PFSK-1 (cell line): Measurements from ENCODE around the gene ALDH3A1.

ENCODE experiments used
- FOXP2 ChIP-seq: optimal IDR thresholded peaks from 2 replicates; pipeline ENCODE3; 2011; ENCODE audit warnings: borderline replicate concordance, control low read depth, inconsistent platforms; ENCODE audit not compliant: insufficient read depth; ENCODE audit errors: extremely low read length, extremely low read depth
- POLR2AphosphoS5 ChIP-seq: IDR thresholded peaks from 2 replicates; pipeline ENCODE4 v1.6.1; 2012; ENCODE audit warnings: low read depth, mild to moderate bottlenecking, control low read depth, low read length, moderate library complexity
- REST ChIP-seq, 2 experiments: IDR thresholded peaks; 2 replicates each; pipeline versions ENCODE4 v1.6.1 to v1.8.0; 2011 to 2012; ENCODE audit warnings: low read depth in 2 of 2, low read length in 2 of 2, control low read depth in 1 of 2, inconsistent platforms in 1 of 2, mild to moderate bottlenecking in 1 of 2, moderate library complexity in 1 of 2; ENCODE audit not compliant: insufficient read depth in 1 of 2
- SIN3A ChIP-seq: IDR thresholded peaks from 2 replicates; pipeline ENCODE4 v1.6.1; 2012; ENCODE audit warnings: mild to moderate bottlenecking, low read length, moderate library complexity, borderline replicate concordance; ENCODE audit not compliant: insufficient read depth
- TAF1 ChIP-seq: IDR thresholded peaks from 2 replicates; pipeline ENCODE4 v1.6.1; 2012; ENCODE audit warnings: low read length, control low read depth, borderline replicate concordance; ENCODE audit not compliant: insufficient read depth

The ALDH3A1 gene

GRCh38 chr17:19750020-19750572 lies 2.0 kb upstream of the ALDH3A1 start:
- no peak for TF ChIP-seq POLR2AphosphoS5
- no peak for TF ChIP-seq SIN3A
- no peak for TF ChIP-seq FOXP2
- TF ChIP-seq TAF1: no peak
- no peak for TF ChIP-seq REST (IDR thresholded peaks at IDR 0.05; ENCODE audit: insufficient read depth in 1 of 2, low read depth in 2 of 2, low read length in 2 of 2)

- no peak for TF ChIP-seq FOXP2
- TF ChIP-seq POLR2AphosphoS5: no peak
- no peak for TF ChIP-seq REST (IDR thresholded peaks at IDR 0.05; ENCODE audit: insufficient read depth in 1 of 2, low read depth in 2 of 2, low read length in 2 of 2)
- no peak for TF ChIP-seq TAF1
- TF ChIP-seq SIN3A: no peak
Measured at GRCh38 chr17:19748807-19749193, 702 bp upstream of the ALDH3A1 start.

- TF ChIP-seq REST (IDR thresholded peaks at IDR 0.05; ENCODE audit: insufficient read depth in 1 of 2, low read depth in 2 of 2, low read length in 2 of 2): no peak
- TF ChIP-seq FOXP2: no peak
- no peak for TF ChIP-seq TAF1
Measured at GRCh38 chr17:19747159-19747719, 859 bp downstream of the ALDH3A1 start.

GRCh38 chr17:19746517-19746916 lies 1.6 kb downstream of the ALDH3A1 start:
- TF ChIP-seq FOXP2 (no peak), TAF1 (no peak), REST (IDR thresholded peaks at IDR 0.05; ENCODE audit: insufficient read depth in 1 of 2, low read depth in 2 of 2, low read length in 2 of 2) (no peak), SIN3A (no peak)
